Osteocyte (in vitro differentiated cells): ENCODE data around the gene TRPC6. TPM values are rescaled to one million over a fixed set of nuclear protein-coding genes. Genes with fewer than 3 reads are reported as not detected.
A peak's percentile ranks its signal among the peaks of the same experiment; 100 is the strongest.

Experiments used
- DNase-seq: peaks from one replicate; pipeline ENCODE4 v3.0.0; 2021; ENCODE audit warnings: mixed read lengths; ENCODE audit not compliant: unreplicated experiment; ENCODE audit errors: extremely low spot score
- H3K27ac Mint-ChIP-seq: one replicate; pipeline ENCODE4 v1.8.0; 2021; ENCODE audit warnings: mild to moderate bottlenecking, mixed read lengths; ENCODE audit not compliant: unreplicated experiment
- H3K27me3 Mint-ChIP-seq: one replicate; pipeline ENCODE4 v1.8.0; 2021; ENCODE audit warnings: mixed read lengths; ENCODE audit not compliant: unreplicated experiment
- H3K36me3 Mint-ChIP-seq: one replicate; pipeline ENCODE4 v1.8.0; 2021; ENCODE audit warnings: mixed read lengths; ENCODE audit not compliant: unreplicated experiment
- H3K4me1 Mint-ChIP-seq: one replicate; pipeline ENCODE4 v1.8.0; 2021; ENCODE audit warnings: mixed read lengths; ENCODE audit not compliant: unreplicated experiment
- H3K4me3 Mint-ChIP-seq: one replicate; pipeline ENCODE4 v1.8.0; 2021; ENCODE audit warnings: mild to moderate bottlenecking, moderate library complexity, mixed read lengths; ENCODE audit not compliant: unreplicated experiment
- H3K9me3 Mint-ChIP-seq: one replicate; pipeline ENCODE4 v1.8.0; 2021; ENCODE audit warnings: mixed read lengths; ENCODE audit not compliant: unreplicated experiment
- total RNA-seq: library from RNA; stranded (reverse); gene quantifications from 2 replicates; pipeline ENCODE4 v1.2.1, GENCODE V29; 2021
- TF ChIP-seq, protein P1 (sequence below): fragments of 200-600 bp; sonication (generic); IDR thresholded peaks from 2 replicates; pipeline ENCODE4 v1.5.0; 2021; ENCODE audit warnings: antibody characterized with exemption, mild to moderate bottlenecking, moderate library complexity

The TRPC6 gene
- total RNA-seq, 1 donor from 2014 or later: 40.7 TPM

DNA sequence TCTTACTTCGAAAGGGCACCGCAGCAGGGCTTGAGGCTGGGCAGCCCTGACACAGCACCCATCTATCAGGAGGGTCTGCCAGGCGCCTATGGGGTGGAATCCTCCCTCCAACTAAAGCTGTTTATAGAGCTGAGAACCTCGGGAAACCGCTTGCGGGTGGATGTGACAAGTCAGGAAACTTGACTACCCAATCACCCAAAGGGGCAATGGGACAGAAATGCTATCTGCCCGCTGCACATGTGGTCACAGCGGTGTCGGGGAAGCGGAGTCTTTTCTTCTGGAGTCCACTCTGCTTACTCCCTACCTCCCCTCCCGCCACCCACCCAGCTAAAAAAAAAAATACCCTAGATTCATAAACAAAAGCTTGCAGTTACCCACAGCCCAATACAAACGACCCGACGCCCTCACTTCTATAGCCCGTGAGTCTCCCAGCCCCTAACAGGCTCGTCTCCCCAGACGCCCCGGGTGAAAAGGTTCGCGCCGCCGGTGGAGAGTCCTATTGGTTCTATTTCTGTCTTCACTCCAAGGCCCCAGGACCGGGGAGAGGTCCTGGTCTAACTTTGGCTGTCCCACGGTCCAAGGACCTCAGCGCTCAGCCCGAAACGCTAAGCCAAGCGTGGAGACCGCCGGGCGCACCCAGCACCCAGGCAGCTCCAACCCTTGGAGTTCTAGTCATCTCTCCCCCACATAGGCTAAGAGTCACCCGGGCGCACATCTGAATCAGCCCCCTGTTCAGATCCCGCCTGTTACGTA is 1.4 kb downstream of the TRPC6 start:
- peaks cover 45% of the 10 kb centered on the region for H3K4me1 Mint-ChIP-seq
- TF ChIP-seq, protein P1, sequence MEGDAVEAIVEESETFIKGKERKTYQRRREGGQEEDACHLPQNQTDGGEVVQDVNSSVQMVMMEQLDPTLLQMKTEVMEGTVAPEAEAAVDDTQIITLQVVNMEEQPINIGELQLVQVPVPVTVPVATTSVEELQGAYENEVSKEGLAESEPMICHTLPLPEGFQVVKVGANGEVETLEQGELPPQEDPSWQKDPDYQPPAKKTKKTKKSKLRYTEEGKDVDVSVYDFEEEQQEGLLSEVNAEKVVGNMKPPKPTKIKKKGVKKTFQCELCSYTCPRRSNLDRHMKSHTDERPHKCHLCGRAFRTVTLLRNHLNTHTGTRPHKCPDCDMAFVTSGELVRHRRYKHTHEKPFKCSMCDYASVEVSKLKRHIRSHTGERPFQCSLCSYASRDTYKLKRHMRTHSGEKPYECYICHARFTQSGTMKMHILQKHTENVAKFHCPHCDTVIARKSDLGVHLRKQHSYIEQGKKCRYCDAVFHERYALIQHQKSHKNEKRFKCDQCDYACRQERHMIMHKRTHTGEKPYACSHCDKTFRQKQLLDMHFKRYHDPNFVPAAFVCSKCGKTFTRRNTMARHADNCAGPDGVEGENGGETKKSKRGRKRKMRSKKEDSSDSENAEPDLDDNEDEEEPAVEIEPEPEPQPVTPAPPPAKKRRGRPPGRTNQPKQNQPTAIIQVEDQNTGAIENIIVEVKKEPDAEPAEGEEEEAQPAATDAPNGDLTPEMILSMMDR: no peak
- peaks cover 33% of the 10 kb centered on the region for H3K36me3 Mint-ChIP-seq
- DNase-seq: no peak
- H3K4me3 Mint-ChIP-seq: peak overlapping the region; percentile 90
- H3K27ac Mint-ChIP-seq: peak overlapping the region; percentile 75
- H3K27me3 Mint-ChIP-seq: peaks cover 53% of the 10 kb centered on the region
- H3K9me3 Mint-ChIP-seq: peaks cover 12% of the 10 kb centered on the region

DNA sequence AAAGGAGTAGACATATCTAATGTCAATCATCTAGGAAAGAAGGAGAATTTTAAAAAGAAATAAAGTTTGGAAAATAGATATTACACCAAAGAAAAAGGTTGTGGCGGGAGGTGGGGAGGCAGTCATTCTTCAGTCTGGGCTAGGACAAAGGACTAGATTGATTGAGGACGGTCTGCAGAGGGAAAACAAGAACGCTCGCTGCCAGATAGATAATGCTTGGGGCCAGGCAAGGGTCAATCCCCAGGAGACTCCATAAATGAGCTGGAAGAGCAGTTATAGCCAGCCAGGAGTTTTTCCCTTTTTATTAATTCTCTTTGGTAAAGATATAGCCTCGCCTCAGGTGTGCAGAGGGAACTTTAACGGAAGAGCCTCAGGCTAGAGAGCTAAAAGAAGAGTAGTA is 6.3 kb downstream of the TRPC6 start:
- no peak overlapping the region for H3K4me3 Mint-ChIP-seq
- peaks cover 42% of the 10 kb centered on the region for H3K36me3 Mint-ChIP-seq
- H3K27ac Mint-ChIP-seq: peak overlapping the region; percentile 15
- H3K9me3 Mint-ChIP-seq: peaks cover 12% of the 10 kb centered on the region
- peaks cover 60% of the 10 kb centered on the region for H3K4me1 Mint-ChIP-seq
- TF ChIP-seq, protein P1: no peak
- H3K27me3 Mint-ChIP-seq: peaks cover 30% of the 10 kb centered on the region
- no peak for DNase-seq

DNA sequence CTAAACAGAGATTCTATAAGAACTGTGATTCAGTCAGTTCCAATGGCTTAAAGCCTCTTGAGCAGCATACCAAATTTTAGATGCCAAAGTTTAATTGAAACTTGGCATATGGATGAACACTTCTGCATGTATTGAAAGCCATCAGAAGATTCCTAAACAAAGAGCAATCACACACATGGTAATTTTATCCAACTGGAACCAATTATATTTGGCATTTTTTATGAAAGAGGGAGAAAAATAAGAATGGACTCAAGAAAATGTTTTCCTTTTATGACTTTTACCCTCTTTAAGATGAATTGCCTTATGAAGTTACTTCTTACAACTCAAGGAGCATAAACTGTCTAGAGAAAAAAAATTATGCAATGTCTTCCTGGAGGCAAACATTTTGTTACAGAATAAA is 7.4 kb downstream of the TRPC6 start:
- H3K4me1 Mint-ChIP-seq: peaks cover 52% of the 10 kb centered on the region
- DNase-seq: no peak
- H3K27ac Mint-ChIP-seq: peak overlapping the region; percentile 54
- peaks cover 25% of the 10 kb centered on the region for H3K27me3 Mint-ChIP-seq
- H3K36me3 Mint-ChIP-seq: peaks cover 45% of the 10 kb centered on the region
- TF ChIP-seq, protein P1: no peak
- H3K4me3 Mint-ChIP-seq: no peak overlapping the region
- H3K9me3 Mint-ChIP-seq: peaks cover 15% of the 10 kb centered on the region

GRCh38 chr11:101574886-101575285 is 8.9 kb downstream of the TRPC6 start:
- DNase-seq: no peak
- Mint-ChIP-seq H3K27ac (no peak overlapping the region), H3K4me1 (peaks cover 43% of the 10 kb centered on the region), H3K4me3 (no peak overlapping the region), H3K27me3 (peaks cover 19% of the 10 kb centered on the region), H3K9me3 (peaks cover 19% of the 10 kb centered on the region), H3K36me3 (peaks cover 41% of the 10 kb centered on the region)
- TF ChIP-seq, protein P1: no peak

- peaks cover 16% of the 10 kb centered on the region for H3K4me1 Mint-ChIP-seq
These were observed 16.7 kb downstream of the TRPC6 start for GRCh38 chr11:101567071-101567470.

More at GRCh38 chr11:101567071-101567470, 16.7 kb downstream of the TRPC6 start:
- no peak for DNase-seq
- H3K36me3 Mint-ChIP-seq: peaks cover 32% of the 10 kb centered on the region
- peaks cover 21% of the 10 kb centered on the region for H3K9me3 Mint-ChIP-seq
- H3K27me3 Mint-ChIP-seq: peaks cover 26% of the 10 kb centered on the region
- no peak overlapping the region for H3K27ac Mint-ChIP-seq
- no peak overlapping the region for H3K4me3 Mint-ChIP-seq
- TF ChIP-seq, protein P1: no peak
